ENCODE data around the gene VPS41.

The VPS41 gene

DNA sequence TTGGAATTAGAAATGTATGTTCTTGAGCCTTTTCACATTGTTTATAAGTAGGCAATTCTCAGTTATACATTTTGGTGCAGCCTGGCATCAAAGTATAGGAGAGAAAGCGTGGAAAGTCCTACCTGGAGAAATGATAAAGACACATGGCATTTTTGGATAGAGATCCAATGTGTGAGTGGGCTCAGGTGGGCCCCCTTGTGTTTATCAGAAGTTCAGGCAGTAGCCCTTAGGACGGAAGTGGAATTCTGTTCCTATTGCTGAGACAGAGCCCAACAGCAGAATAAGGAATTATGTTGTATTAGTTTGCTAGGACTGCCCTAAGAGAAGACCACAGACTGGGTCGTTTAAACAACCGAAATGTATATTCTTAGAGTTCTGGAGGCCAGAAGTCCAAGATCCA lies 192.6 kb downstream of the VPS41 start:
- no peak for DNase-seq

DNA sequence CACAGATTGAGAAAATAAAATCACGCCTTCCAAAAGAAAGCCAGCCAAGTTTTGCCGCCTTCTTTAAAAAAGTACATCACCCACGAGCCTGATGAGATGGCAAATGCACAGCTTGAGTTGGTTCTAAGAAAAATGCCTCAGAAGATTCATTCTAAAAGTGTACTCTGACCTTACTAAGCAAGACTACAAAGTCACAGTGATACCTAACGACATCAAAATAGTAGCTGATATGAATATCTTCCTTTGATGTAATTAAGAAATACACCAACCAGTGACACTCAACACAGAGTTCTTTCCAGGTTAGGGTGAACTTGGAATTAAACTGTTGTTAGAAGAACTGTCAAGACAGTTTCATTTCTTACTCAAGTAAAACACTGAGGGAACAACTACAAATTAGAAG lies 199.9 kb downstream of the VPS41 start:
- DNase-seq = no peak

DNA sequence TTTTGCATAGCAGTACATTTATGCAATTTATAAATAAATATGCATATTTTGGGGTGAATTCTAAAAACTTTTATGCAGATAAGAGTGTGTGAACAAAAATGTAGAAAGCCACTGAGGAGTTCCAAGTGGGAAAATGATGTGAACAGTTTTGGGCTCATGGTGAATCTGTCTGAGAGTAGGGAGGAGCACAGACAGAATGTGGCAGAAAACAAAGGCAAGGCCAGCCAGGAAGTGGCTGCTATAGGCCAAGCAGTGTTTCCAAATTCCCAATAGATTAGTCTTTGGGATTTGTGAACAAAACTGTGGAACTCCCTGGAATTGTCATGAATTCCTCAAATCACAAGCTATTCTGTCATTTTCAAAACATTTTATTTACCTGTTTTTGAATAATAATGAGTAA lies 204.2 kb downstream of the VPS41 start:
- no peak for DNase-seq

DNA sequence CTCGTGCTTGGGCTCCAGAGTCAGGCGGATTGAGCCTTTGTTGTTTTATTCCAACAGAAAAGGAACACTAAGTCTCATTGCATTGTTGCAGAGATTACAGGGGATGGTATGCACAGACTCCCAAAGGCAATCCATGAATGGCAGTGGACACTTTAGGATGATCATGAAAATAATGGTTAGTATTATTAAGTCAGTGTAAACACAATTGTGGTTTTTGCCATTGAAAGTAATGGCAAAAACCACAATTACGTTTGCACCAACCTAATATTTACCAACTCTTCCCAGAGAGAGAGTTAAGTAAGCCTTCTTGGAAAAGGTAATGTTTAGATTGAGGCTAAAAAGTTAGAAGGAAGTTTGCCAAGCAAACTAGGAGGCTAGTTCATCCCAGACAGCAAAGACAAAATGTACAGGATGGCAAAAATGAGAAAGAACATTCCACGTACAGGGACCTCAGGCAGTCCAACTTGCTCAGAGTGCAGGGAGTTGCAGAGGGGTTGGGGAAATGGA lies 204.9 kb downstream of the VPS41 start:
- no peak for DNase-seq

DNA sequence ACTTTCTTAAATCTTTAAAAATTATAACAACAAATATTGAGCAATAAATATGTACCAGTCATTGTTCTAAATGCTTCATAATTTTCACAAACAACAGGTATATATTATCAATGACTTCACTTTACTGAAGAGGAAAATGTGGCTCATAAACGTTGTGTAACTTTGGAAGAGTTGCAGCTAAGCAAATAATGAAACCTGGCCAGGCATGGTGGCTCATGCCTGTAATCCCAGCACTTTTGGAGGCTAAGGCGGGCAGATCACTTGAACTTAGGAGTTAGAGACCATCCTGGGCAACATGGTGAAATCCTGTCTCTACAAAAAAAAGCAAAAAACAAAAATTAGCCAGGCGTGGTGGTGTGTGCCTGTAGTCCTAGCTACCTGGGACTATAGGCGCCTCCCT lies 205.9 kb downstream of the VPS41 start:
- no peak for DNase-seq

DNA sequence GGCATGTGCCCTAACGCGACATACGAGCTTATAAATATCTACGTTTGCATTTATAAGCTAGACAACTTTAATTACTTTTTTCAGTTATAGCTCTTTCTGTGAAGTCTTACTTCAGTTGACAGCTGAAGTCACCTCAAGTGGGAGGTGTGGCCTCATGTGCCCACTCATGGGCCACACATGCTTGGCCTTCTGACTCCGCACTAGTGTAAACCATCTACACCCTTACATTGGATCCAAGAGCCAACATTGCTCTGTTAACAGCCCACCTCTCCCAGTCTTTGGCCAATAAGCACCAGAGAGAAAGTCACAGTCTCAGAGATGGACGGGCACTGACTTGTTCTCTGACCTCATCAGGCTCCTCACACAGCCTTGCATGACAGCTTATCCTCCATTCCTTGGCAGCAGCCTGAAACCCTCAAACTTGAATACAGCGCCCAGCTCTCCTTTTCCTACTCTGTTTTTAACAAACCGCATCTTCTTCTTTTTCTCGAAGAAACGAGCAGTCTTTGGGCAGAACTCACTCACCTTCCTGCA lies 206.9 kb downstream of the VPS41 start:
- no peak for DNase-seq

DNA sequence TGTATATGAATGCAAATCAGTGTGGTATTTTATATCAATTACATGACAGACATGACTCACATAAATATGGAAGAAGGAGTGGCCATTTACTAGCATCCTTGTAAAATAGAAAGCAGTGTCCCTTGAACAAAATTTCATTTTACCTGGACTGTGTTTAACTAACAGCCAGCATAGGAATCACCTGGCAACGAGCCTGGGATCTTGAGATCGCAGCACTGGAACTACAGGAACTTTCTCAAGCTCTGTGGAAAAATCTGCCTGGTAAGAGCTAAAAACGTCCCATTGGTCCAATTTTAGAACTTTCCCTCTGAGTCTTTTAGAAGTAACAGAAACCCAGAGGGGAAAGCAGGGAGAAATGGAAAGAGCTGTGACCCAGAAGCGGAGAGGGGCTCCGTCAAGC lies 208.9 kb downstream of the VPS41 start:
- no peak for DNase-seq

DNA sequence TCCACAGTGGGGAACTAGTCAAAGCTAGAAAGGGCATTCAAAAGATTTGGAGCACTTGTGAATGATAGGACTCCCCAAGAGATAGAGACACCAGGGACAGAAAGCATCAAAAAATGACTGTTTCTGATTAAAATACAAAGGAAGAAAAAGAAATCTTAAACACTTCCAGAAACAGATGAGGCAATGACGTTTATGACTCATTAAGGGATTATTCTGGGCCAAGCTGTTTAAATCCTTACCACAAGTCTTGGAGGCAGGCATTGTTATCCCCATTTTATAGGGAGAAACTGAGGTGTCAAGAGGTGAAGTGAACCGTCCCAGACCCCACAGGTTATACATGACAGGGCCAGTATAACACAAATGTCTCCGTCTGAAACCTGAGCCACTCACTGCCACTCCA lies 209.5 kb downstream of the VPS41 start:
- no peak for DNase-seq

DNA sequence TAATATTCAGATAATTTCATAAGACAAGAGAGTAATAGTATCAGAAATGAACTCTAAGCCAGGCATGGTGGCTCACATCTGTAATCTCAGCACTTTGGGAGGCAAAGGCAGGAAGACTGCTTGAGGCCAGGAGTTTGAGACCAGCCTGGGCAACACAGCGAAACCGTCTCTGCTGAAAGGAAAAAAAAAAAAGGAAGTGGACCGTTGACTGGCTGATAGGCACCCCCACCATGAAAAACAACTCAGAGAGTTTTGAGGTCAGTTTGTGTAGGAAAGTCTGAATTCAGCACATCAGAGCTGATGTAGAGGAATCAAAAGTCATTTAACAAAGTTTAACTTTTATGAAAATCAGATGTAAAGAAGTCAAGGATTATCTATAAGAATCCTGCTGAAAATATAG lies 214.7 kb downstream of the VPS41 start:
- no peak for DNase-seq

DNA sequence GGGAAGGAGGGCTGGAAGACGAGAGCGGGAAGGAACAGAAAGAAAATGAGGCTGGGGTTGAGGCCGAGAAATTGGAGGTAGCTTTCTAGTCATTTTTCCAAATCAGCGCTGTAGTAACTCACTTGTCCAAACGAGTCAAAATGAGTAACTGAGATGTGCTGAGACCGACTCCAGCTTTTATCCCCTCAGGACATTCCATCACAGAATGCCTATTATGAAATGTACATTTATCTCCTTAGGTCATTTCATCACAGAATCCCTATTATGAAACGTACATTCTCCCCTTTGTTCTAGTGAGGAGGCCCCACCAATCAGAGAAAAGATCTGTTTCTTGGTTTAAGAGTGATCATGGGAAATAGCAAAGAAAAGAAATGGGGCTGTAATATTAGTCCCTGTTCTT lies 222.1 kb downstream of the VPS41 start:
- no peak for DNase-seq

DNA sequence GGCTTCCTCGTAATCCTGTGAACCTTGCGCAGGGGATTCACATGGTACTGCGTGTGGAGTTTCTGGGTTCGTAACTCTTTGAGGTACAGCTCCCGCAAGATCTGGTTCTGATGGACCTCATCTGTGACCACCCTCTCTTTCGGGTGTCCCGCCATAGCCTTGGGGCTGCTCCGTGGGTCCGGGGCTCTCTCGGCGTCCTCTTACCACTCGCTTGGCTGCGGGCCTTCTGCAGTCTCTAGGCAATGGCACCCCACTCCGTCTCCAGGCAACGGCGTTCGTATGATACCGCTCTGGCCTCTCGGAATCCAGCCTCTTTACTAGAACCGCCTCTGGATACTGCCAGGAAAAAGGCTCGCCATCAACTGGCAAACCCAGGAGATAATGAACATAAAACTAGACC lies 223.1 kb downstream of the VPS41 start:
- DNase-seq = no peak

DNA sequence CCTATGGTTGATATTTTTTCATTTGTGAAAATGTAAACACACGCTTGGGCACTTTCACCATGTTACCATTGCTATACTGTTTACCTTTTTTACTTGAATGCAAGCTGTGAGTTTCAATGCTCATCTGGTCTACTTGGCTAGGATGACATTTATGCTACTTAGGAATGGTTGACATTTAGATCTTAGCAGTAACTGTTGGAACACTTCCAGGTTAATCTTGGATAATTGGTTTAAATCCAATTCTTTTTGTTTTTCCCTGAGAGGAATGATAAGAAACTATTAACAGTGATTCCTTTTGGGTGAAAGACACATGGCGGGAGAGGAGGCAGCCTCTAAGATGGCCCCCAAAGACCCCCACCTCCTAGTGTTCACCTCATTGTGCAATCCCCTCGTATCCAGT lies 226.4 kb downstream of the VPS41 start:
- no peak for DNase-seq

DNA sequence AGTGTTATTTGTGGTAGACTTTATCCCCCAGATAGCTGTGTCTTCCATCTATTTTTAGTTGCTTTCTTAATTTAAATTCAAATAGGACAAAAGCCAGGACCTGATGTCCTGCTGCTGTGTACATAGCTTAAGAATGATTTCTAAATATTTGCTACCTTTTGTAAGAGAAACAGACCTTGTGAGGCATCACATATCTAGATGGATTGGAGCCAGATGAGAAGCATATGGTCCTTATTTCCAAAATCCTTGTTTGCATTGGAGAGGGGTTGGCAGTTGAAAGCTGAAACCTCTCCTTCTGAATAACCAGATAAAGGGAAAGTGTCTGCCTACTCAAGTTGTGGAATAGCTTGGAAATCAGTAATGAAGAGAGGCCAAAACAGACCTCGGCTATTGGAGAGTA lies 227.1 kb downstream of the VPS41 start:
- DNase-seq = no peak

DNA sequence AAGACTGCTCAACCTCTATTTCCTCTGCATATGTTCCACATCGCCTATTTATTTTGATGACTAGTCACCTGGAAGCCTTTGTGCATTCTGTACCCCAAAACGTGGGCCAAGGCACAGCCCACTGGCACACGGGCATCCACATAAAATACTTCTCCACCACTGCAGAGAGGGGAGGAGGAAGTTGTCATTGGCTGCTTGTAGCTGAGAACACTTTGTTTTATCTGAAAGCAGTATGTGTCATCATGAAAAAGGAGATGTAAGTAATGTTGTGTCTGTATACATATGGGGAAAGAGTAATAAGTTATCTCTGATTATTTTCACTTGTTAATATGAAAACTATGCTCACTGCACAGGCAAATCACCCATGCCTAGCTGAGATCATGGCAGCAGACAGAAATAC lies 229.6 kb downstream of the VPS41 start:
- no peak for DNase-seq

DNA sequence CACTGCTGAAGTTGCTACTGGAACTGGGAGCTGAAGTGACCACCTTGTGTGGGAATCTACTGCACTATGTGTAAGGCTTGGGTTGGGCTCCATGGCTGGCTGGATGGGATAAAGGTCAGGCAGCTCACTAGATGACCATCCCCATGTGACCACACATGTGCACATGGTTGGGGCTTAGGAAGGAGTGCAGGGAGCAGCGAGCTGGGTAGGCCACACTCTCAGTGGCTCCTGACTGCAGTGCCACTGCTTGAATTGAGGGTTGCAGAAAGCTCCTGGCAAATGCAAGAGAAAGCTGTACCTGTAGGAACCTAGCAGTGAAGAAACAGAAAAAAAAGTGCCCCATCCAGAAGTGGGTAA lies 230.3 kb downstream of the VPS41 start:
- DNase-seq = no peak

DNA sequence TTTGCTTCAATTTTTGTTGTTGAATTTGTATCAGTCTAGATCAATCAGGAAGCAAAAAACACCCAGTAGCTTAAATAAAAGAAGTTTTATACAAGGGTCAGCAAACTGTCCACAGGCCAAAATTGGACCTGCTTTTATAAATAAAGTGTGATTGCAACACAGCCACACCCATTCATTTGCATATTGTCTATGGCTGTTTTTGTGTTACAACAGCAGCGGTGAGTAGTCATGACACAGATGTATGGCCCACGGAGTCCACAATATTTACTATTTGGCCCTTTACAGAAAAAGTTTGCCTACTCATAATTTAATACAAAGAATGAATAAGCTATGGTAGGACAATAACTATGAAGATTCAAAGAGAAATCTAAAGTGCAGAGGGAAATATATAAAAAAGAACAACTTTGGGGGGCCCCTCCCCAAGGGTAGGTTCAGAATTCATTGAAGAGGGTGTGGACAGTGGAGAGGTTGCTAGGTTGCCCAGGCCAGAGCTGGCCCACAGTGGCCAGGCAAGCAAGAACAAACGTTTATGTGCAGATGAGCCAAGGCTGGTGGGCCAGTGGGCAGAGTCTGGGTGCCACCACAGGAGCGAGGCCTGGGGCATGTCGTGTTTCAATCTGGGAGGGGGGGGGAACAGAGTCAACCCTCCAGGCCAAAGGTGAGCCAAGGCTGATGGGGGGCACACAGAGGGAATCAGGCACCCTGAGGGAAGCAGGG lies 230.9 kb downstream of the VPS41 start:
- no peak for DNase-seq

DNA sequence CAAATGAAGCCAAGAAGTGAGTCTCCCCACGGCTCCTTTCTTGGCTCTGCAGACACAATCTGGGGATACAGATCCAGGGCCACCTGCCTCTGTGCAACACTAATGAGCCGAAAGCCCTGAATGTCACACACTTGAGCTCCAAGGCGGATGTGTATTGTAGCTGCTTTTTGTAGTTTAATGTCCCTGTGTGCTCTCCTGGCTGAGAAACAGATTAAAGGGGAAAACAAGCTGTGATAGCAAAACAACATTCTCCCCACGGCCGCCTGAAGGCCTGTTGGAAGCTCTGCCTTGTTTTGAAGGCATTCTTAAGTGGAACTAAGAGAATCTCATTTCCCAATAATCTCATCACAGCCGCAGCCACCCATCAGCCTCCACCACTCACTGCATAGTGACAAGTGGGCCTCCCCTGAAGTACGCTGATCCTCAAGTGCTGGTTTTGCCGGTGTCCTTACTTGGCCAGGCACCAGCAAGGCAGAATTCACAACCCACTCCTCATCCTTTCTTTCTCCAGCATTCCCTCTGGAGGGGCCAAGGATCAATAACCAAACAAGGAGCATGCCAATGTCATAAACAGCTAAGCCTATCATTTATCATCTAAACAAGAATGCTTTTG lies 233.4 kb downstream of the VPS41 start:
- DNase-seq = no peak

DNA sequence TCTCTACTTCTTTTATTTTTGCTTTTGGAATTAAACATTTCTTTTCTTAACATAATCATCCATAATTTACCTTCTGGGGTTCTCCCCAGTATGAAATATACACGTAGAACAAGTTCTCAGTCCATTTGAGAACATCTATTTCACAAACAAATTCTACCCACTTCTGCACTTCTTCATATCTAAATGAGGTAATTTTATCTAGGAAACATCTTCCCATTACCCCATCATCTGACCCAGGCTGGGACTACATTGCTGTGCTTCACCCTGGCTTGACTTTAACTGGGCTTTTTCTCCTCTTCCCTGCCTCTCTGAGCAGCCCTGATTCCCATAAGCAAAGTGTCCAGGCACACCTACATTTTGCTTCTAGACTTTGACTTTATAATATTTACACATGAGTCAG lies 234.5 kb downstream of the VPS41 start:
- no peak for DNase-seq

DNA sequence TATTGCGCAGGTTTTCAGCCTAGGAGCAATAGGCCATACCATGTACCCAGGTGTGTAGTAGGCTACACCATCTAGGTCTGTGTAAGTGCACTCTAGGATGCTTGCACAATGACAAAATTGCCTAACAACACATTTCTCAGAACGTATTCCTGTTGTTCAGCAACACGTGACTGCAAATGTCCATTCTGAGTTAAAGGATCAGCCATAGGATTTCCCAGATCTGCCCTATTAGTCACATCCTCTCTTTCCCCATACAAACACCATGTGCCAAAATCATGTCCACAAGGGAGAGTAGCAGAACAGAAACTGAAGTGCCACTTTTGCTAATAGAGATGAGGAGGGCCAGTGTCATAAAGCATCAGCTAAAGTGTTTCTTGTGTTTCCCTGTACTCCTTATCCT lies 235.2 kb downstream of the VPS41 start:
- DNase-seq = peak in 1 of 2 donors; percentile 32

Data from CD4-positive, alpha-beta T cell treated with Interferon alpha-2 for 1 hour (primary cell).